CD4-positive, alpha-beta T cell (primary cell): ENCODE measurements around the gene DMRTC2. TPM values are rescaled to one million over a fixed set of nuclear protein-coding genes. Genes with fewer than 3 reads are reported as not detected.

Source experiments
- ATAC-seq: fragments of 200-7000 bp; cut with Tn5 transposase; one replicate; pipeline ENCODE4 v1.10.0; 2022; ENCODE audit warnings: mild to moderate bottlenecking; ENCODE audit not compliant: poor library complexity
- CTCF ChIA-PET: fragments of 350-600 bp; sonication (Branson Sonifier 250); formaldehyde crosslinking; loops from one replicate; lab custom pipeline; 2021; ENCODE audit warnings: antibody characterized with exemption, inconsistent platforms; lab: Charles Lee
- POLR2A ChIA-PET: fragments of 350-600 bp; sonication (Branson Sonifier 250); formaldehyde crosslinking; loops from one replicate; lab custom pipeline; 2021; ENCODE audit warnings: antibody characterized with exemption, inconsistent platforms; lab: Charles Lee
- DNase-seq, 14 experiments: peaks; one replicate each; pipeline ENCODE4 v3.0.0-alpha.2; 2013 to 2020; ENCODE audit warnings: mixed read lengths in 2 of 14
- H3K27ac ChIP-seq, 2 donors: one replicate each; pipeline versions ENCODE4 v1.5.1 to v1.7.0; 2013; ENCODE audit warnings: low read length in 2 of 2, low read depth in 1 of 2, mild to moderate bottlenecking in 1 of 2
- H3K27me3 ChIP-seq, 2 experiments: 1 replicate in 1 of 2; 2 replicates in 1 of 2; pipeline versions ENCODE4 v1.6.1 to v1.7.0; 2013; ENCODE audit warnings: low read length in 2 of 2, control low read depth in 1 of 2, mild to moderate bottlenecking in 1 of 2, moderate library complexity in 1 of 2; ENCODE audit not compliant: insufficient read depth in 2 of 2, control insufficient read depth in 1 of 2
- H3K36me3 ChIP-seq: one replicate; pipeline ENCODE4 v1.6.1; 2013; ENCODE audit warnings: low read length, control low read depth; ENCODE audit not compliant: insufficient read depth
- H3K4me1 ChIP-seq: one replicate; pipeline ENCODE4 v1.6.1; 2013; ENCODE audit warnings: low read length, control low read depth; ENCODE audit not compliant: insufficient read depth
- H3K4me3 ChIP-seq: one replicate; pipeline ENCODE4 v1.5.1; 2013; ENCODE audit warnings: mild to moderate bottlenecking, low read length, moderate library complexity
- H3K9me3 ChIP-seq, 2 experiments: 1 replicate in 1 of 2; 2 replicates in 1 of 2; pipeline versions ENCODE4 v1.6.1 to v1.7.0; 2013; ENCODE audit warnings: low read length in 2 of 2, mild to moderate bottlenecking in 2 of 2, control low read depth in 1 of 2, moderate library complexity in 1 of 2; ENCODE audit not compliant: control insufficient read depth in 1 of 2, insufficient read depth in 1 of 2
- H3K27ac Mint-ChIP-seq: one replicate; pipeline ENCODE4 v1.8.0; 2020; ENCODE audit warnings: mixed read lengths
- H3K27me3 Mint-ChIP-seq: one replicate; pipeline ENCODE4 v1.8.0; 2021; ENCODE audit warnings: mixed read lengths
- H3K36me3 Mint-ChIP-seq: one replicate; pipeline ENCODE4 v1.8.0; 2021; ENCODE audit warnings: low read depth, mixed read lengths
- H3K4me1 Mint-ChIP-seq: one replicate; pipeline ENCODE4 v1.8.0; 2021; ENCODE audit warnings: low read depth, mixed read lengths
- H3K4me3 Mint-ChIP-seq: one replicate; pipeline ENCODE4 v1.8.0; 2020; ENCODE audit warnings: mild to moderate bottlenecking, mixed read lengths
- H3K9me3 Mint-ChIP-seq: one replicate; pipeline ENCODE4 v1.8.0; 2020; ENCODE audit warnings: mixed read lengths
- CTCF ChIP-seq: fragments of 200-600 bp; IDR thresholded peaks from one replicate; pipeline ENCODE4 v1.8.0; 2022; ENCODE audit warnings: antibody characterized with exemption, mild to moderate bottlenecking
- intact Hi-C, 2 experiments: fragments of 100-400 bp; cut with DNase I in 1 of 2; cut with micrococcal nuclease in 1 of 2; formaldehyde crosslinking; loops; one replicate each; pipeline versions ENCODE4 v1.15.1 to v1.9.0; 2023 to 2025; cut with DNase I, micrococcal nuclease
- total RNA-seq, 174 experiments: library from RNA in 2 of 174; stranded (reverse) in 2 of 174; gene quantifications; one replicate each; pipeline ENCODE4 v1.2.3 and lab custom pipeline; 2021 to 2026

Gene DMRTC2
- total RNA-seq, 2 experiments from 2014 or later, result not detected

DNA sequence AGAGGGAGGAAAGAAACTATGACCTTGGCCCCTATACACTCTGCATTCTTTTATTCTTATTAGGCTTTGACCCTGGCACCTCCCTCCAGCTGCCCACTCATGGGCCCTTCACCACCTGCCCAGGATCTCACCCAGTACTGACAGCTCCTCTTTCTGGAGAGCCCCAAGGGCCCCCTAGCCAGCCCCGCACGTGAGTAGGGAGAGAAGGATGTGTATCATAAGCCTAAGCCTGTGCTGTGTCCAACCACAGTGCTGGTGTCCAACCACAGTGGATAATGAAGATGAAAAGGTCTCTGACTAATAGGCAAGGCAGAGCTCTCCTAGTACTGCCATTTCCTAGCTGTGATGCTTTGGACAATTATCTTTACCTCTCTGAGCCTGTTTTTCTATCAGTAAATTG, 4.2 kb downstream of the DMRTC2 start:
- ATAC-seq (no peak), DNase-seq (no peak)
- no peaks in the 10 kb centered on the region for H3K4me1 Mint-ChIP-seq
- peaks cover 9% of the 10 kb centered on the region for H3K27me3 Mint-ChIP-seq
- no peak for TF ChIP-seq CTCF
- no peak overlapping the region for H3K4me3 ChIP-seq
- intact Hi-C loops, result no loop called here
- ChIA-PET POLR2A (interaction anchor here (0.6 kb wide), 1 partner anchor 100 kb away, joined by 3 read pairs; no protein-coding TSS in a partner anchor), CTCF (no interaction called here)
- no peak overlapping the region for H3K4me3 Mint-ChIP-seq
- no peaks in the 10 kb centered on the region for H3K36me3 Mint-ChIP-seq
- H3K9me3 ChIP-seq, result peaks cover 0 to 10% of the 10 kb centered on the region in 2 experiments
- H3K27ac Mint-ChIP-seq, result no peak overlapping the region
- H3K9me3 Mint-ChIP-seq, result no peaks in the 10 kb centered on the region
- no peak overlapping the region for H3K27ac ChIP-seq
- H3K4me1 ChIP-seq, result no peaks in the 10 kb centered on the region
- H3K27me3 ChIP-seq, result no peaks in the 10 kb centered on the region
- no peaks in the 10 kb centered on the region for H3K36me3 ChIP-seq

DNA sequence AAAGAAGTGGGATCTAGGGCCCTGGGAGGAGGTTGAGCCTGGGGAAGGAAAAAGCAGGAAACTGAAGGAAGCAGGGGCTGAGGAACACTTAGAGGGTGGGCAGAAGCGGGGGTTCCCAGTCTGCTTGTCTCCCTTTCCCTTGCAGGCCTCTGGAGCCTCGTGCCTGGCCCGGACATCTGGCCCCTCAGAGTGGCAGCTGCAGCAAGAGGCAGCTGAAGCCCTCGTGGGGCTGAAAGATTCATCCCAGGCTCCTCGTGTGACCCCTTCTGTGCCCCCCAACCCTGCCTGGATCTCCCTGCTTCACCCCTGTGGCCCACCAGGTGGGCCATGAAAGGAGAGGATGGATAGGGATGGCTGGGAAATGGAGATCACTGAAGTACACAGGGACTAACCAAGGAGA, 5.5 kb downstream of the DMRTC2 start:
- Histone ChIP-seq H3K4me3 (no peak overlapping the region), H3K36me3 (no peaks in the 10 kb centered on the region), H3K27me3 (no peaks in the 10 kb centered on the region), H3K9me3 (no peaks in the 10 kb centered on the region), H3K27ac (no peak overlapping the region), H3K4me1 (no peaks in the 10 kb centered on the region)
- Mint-ChIP-seq H3K27me3 (peaks cover 13% of the 10 kb centered on the region), H3K9me3 (no peaks in the 10 kb centered on the region), H3K4me3 (no peak overlapping the region), H3K36me3 (no peaks in the 10 kb centered on the region), H3K4me1 (no peaks in the 10 kb centered on the region), H3K27ac (no peak overlapping the region)
- DNase-seq, result no peak
- ChIA-PET CTCF (interaction anchor here (1.0 kb wide), 1 partner anchor 9 kb away, joined by 6 read pairs; no protein-coding TSS in a partner anchor), POLR2A (no interaction called here)
- TF ChIP-seq CTCF, result no peak
- ATAC-seq, result no peak
- intact Hi-C loops, result no loop called here

- POLR2A ChIA-PET, result no interaction called here
- CTCF ChIA-PET, result no interaction called here
- Histone ChIP-seq H3K27ac (no peak overlapping the region), H3K9me3 (no peaks in the 10 kb centered on the region), H3K36me3 (no peaks in the 10 kb centered on the region), H3K27me3 (no peaks in the 10 kb centered on the region), H3K4me1 (no peaks in the 10 kb centered on the region), H3K4me3 (no peak overlapping the region)
- intact Hi-C loops, result no loop called here
- Mint-ChIP-seq H3K4me1 (no peaks in the 10 kb centered on the region), H3K27ac (no peak overlapping the region), H3K36me3 (no peaks in the 10 kb centered on the region), H3K9me3 (no peaks in the 10 kb centered on the region), H3K4me3 (no peak overlapping the region), H3K27me3 (peaks cover 13% of the 10 kb centered on the region)
- TF ChIP-seq CTCF, result no peak
- ATAC-seq (no peak), DNase-seq (no peak)
Observed at GRCh38 chr19:41851456-41851855, 6.6 kb downstream of the DMRTC2 start.
